HFFc6 (cell line): ENCODE data around the gene CELF3. TPM values are rescaled to one million over a fixed set of nuclear protein-coding genes. Genes with fewer than 3 reads are reported as not detected.

Experiments
- DNase-seq: peaks from one replicate; pipeline ENCODE4 v3.0.0-alpha.2; 2018
- H3K27ac Mint-ChIP-seq: 2 replicates; pipeline ENCODE4 v1.8.0; 2020; ENCODE audit warnings: mild to moderate bottlenecking, mixed read lengths
- H3K27me3 Mint-ChIP-seq: 2 replicates; pipeline ENCODE4 v1.8.0; 2021; ENCODE audit warnings: mild to moderate bottlenecking, moderate library complexity, mixed read lengths; ENCODE audit not compliant: insufficient read depth
- H3K36me3 Mint-ChIP-seq: 2 replicates; pipeline ENCODE4 v1.8.0; 2021; ENCODE audit warnings: low read depth, mixed read lengths
- H3K4me1 Mint-ChIP-seq: 2 replicates; pipeline ENCODE4 v1.8.0; 2020; ENCODE audit warnings: low read depth, mixed read lengths
- H3K4me3 Mint-ChIP-seq: 2 replicates; pipeline ENCODE4 v1.8.0; 2020; ENCODE audit warnings: mild to moderate bottlenecking, moderate library complexity, mixed read lengths
- H3K9me3 Mint-ChIP-seq: 2 replicates; pipeline ENCODE4 v1.8.0; 2020; ENCODE audit warnings: mild to moderate bottlenecking, mixed read lengths
- long read RNA-seq: library from polyadenylated mRNA; unstranded; transcript quantifications from one replicate; pipeline ENCODE4 v2.0.0, GENCODE V29; 2019
- total RNA-seq, 6 experiments: library from RNA; stranded (reverse); fragmentation: NEBNext Ultra II Directional; extraction: Animal tissue kit (Norgen Biotek cat#: 25700); gene quantifications; 2 replicates in 1 of 6; 3 replicates in 5 of 6; pipeline ENCODE4 v1.2.3, GENCODE V29; 2021
- TF ChIP-seq, protein P1 (sequence below): fragments of 200-600 bp; sonication (generic); IDR thresholded peaks from 2 replicates; pipeline ENCODE4 v1.5.0; 2021; ENCODE audit warnings: antibody characterized with exemption, mild to moderate bottlenecking

The CELF3 gene
- not detected for total RNA-seq
- long read RNA-seq: 0 reads

DNA sequence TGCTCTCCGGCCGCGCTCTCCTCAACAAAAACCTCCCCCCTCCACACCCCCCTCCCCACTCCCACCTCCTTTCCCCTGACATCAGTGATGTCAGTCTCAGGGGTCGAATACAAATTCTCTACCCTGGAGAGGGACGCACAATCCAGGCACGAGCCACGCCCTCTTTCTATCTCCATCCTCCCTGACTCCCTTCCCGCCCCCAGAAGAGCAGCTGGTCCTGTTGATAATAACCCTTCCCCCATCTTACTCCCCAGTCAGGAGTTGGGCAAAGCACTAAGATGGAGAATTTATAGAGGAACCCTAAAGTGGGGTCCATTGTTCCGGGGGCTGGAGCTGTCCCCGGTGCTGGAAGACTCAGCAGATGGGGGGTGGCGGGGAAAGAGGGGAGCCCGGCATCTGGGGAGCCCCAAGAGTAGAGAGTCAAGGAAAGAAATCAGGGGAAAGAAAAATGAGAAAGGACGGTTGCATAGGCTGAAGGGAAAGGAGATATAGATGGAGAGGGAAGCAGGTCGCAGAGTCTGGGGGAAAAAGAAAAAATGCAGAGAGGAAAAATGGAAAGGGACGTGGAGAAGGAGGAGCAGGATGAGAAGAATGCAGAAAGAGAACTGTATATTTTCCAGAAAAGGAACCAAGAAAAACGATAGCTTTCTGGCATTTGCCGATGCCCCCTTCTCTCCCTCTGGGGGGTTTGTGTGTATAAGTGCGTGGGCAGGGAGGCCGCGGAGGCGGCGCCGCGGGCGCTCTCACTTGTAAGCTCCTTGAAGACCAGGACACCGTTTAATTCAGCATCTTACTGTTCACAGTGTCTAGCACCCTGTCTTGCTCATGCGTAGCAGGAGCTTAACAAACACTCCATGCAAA lies at the start of gene CELF3:
CELF3 (minus strand) TSS at position 33 of the 861 bp plus-strand sequence. CDS start 783 bp downstream, outside the sequence.
- no peaks in the 10 kb centered on the region for H3K9me3 Mint-ChIP-seq
- no peaks in the 10 kb centered on the region for H3K36me3 Mint-ChIP-seq
- TF ChIP-seq, protein P1, sequence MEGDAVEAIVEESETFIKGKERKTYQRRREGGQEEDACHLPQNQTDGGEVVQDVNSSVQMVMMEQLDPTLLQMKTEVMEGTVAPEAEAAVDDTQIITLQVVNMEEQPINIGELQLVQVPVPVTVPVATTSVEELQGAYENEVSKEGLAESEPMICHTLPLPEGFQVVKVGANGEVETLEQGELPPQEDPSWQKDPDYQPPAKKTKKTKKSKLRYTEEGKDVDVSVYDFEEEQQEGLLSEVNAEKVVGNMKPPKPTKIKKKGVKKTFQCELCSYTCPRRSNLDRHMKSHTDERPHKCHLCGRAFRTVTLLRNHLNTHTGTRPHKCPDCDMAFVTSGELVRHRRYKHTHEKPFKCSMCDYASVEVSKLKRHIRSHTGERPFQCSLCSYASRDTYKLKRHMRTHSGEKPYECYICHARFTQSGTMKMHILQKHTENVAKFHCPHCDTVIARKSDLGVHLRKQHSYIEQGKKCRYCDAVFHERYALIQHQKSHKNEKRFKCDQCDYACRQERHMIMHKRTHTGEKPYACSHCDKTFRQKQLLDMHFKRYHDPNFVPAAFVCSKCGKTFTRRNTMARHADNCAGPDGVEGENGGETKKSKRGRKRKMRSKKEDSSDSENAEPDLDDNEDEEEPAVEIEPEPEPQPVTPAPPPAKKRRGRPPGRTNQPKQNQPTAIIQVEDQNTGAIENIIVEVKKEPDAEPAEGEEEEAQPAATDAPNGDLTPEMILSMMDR: no peak
- no peak within 1 kb of the TSS for H3K27ac Mint-ChIP-seq
- peaks cover 24% of the 10 kb centered on the region for H3K4me1 Mint-ChIP-seq
- DNase-seq: no peak
- peaks cover 65% of the 10 kb centered on the region for H3K27me3 Mint-ChIP-seq
- H3K4me3 Mint-ChIP-seq: no peak within 1 kb of the TSS

DNA sequence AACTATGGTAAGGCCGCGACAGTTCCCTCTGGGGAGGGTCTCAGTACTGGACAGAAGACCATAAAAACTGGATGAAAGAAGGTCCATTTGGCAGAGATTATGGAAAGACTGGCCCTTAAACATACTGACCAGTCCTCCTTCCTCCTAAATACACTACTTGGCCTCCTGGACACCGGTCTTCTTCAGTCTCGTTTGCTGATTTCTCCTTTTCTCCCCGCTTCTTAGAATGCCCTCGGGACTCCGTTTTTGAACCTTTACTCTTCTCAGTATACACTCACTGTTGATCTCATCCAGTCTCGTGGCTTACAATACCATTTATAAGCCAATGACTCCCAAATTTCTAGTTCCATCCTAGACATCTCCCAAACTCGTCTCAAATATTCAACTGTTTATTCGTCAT lies 47.4 kb upstream of the CELF3 start:
- Mint-ChIP-seq H3K27ac (peak overlapping the region; percentile 98), H3K4me3 (peak overlapping the region; percentile 94), H3K9me3 (no peaks in the 10 kb centered on the region), H3K4me1 (peaks cover 45% of the 10 kb centered on the region), H3K27me3 (0 out of 2 replicates have a peak, but pooled peaks cover 2% of the 10 kb centered on the region), H3K36me3 (peaks cover 23% of the 10 kb centered on the region)
- TF ChIP-seq, protein P1: no peak
- no peak for DNase-seq

GRCh38 chr1:151762941-151763921 lies 46.6 kb upstream of the CELF3 start, which contains the start of gene MRPL9:
Gene MRPL9 (minus strand): TSS chr1:151763496. CDS start chr1:151763479, 17 bp downstream.
- no peaks in the 10 kb centered on the region for H3K9me3 Mint-ChIP-seq
- peak within 1 kb of the TSS; percentile 94 for H3K4me3 Mint-ChIP-seq
- peak; percentile 74 for DNase-seq
- 0 out of 2 replicates have a peak, but pooled peaks cover 2% of the 10 kb centered on the region for H3K27me3 Mint-ChIP-seq
- H3K36me3 Mint-ChIP-seq: peaks cover 25% of the 10 kb centered on the region
- TF ChIP-seq, protein P1: 0 out of 2 replicates have a peak, but pooled peaks have one; percentile 16
- peaks cover 45% of the 10 kb centered on the region for H3K4me1 Mint-ChIP-seq
- peak within 1 kb of the TSS; percentile 98 for H3K27ac Mint-ChIP-seq

DNA sequence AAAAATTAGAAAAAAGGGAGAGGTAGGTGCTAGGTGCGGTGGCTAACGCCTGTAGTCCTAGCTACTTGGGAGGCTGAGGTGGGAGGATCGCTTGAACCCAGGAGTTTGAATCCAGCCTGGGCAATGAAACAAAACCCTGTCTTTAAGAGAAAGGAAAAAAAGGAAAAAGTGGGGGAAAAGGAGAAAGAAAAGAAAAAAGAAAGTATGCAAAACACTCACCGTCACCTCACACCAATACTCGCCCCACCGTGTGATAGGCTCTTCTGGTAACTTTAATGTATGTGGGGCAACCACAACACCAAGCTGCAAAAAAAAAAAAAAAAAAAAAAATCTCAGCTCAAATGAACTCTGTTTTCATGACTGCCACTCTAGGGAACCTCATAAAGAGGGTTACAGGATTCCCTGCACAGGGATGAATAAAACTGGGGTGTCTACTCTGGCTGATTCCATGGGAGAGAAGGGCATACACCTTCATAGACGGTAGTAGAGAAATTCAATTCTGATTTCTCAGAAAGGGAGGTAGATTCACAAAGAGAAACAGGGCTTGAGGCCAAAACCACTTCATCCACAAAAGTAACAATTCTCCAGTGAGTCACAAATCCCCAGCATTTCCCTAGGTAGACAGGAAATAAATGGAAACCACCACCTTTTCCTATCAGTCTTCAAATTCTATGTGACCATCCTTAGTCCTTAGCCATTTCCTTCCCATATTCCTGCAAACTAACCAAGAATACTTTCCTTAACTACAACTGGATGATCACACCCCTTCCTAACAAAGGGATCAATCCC lies 44.2 kb upstream of the CELF3 start:
- no peak overlapping the region for H3K4me3 Mint-ChIP-seq

More for the DNA sequence above, 44.2 kb upstream of the CELF3 start:
- Mint-ChIP-seq H3K27ac (no peak overlapping the region), H3K4me1 (peaks cover 59% of the 10 kb centered on the region), H3K36me3 (peaks cover 27% of the 10 kb centered on the region), H3K27me3 (no peaks in the 10 kb centered on the region), H3K9me3 (no peaks in the 10 kb centered on the region)
- no peak for DNase-seq
- TF ChIP-seq, protein P1: no peak
